Lower leg skin (tissue), 3 donors: ENCODE results near the gene SLC25A39.

Source experiments
- CTCF ChIP-seq, 3 donors: fragments of 450-650 bp; IDR thresholded peaks; one replicate each; pipeline ENCODE4 v1.5.1; 2016; ENCODE audit warnings: antibody characterized with exemption in 3 of 3, mild to moderate bottlenecking in 3 of 3, moderate library complexity in 2 of 3
- POLR2A ChIP-seq, 2 donors: fragments of 450-650 bp; IDR thresholded peaks; one replicate each; pipeline ENCODE4 v1.6.1; 2016 to 2017; ENCODE audit warnings: antibody characterized with exemption in 2 of 2, mild to moderate bottlenecking in 1 of 2, moderate library complexity in 1 of 2

GRCh38 chr17:44334315-44334714, 9.7 kb upstream of the SLC25A39 start:
- TF ChIP-seq CTCF (IDR thresholded peaks at IDR 0.05) (no peak), POLR2A (IDR thresholded peaks at IDR 0.05) (no peak)
